ENCODE measurements around the gene NSFL1C. TPM values are rescaled to one million over a fixed set of nuclear protein-coding genes. Genes with fewer than 3 reads are reported as not detected.

The NSFL1C gene
- total RNA-seq, 1 experiment from 2014 or later = 151 TPM

- Histone ChIP-seq H3K4me1 (ENCODE audit: control insufficient read depth, insufficient read depth, low read length) (peaks cover 3% of the 10 kb centered on the region; the same call in 1 of the 2 replicates), H3K27ac (ENCODE audit: low read length) (no peak overlapping the region), H3K36me3 (ENCODE audit: control insufficient read depth, insufficient read depth, low read length) (no peaks in the 10 kb centered on the region), H3K9me3 (ENCODE audit: control insufficient read depth, insufficient read depth, low read depth, low read length) (no peaks in the 10 kb centered on the region), H3K4me3 (ENCODE audit: low read depth in 2 of 2, low read length in 2 of 2) (no peak overlapping the region), H3K27me3 (ENCODE audit: control insufficient read depth, insufficient read depth, low read length) (peaks cover 40% of the 10 kb centered on the region)
- BruUV-seq (replicated peaks) = no TSS peak
- ChIA-PET POLR2A (no interaction called here), CTCF (interaction anchor here (1.8 kb wide), 1 partner anchor 270 kb away, joined by 10 read pairs; no protein-coding TSS in a partner anchor)
- DNase-seq (ENCODE audit: low read depth, low spot score) (no peak), ATAC-seq (no peak)
- in situ Hi-C loops (cut with HindIII; ENCODE audit: low pct_unique_long_range_greater_than_20kb, low sequenced_read_pairs) = no loop called here
- TF ChIP-seq CTCF (IDR thresholded peaks at IDR 0.05) (no peak), REST (IDR thresholded peaks at IDR 0.05; ENCODE audit: insufficient read depth in 1 of 2, low read depth in 2 of 2, low read length in 1 of 2) (no peak), SIN3A (IDR thresholded peaks at IDR 0.05; ENCODE audit: borderline replicate concordance, insufficient read depth, low read depth, low read length) (no peak), POLR2AphosphoS5 (IDR thresholded peaks at IDR 0.05; ENCODE audit: low read depth, low read length) (no peak), TCF7L2 (IDR thresholded peaks at IDR 0.05; ENCODE audit: low read depth, low read length) (no peak)
- intact Hi-C loops (cut with micrococcal nuclease; ENCODE audit: unreplicated experiment) = no loop called here
Measured at GRCh38 chr20:1507276-1507675, 40.6 kb upstream of the NSFL1C start.

GRCh38 chr20:1505871-1506270 is 39.2 kb upstream of the NSFL1C start:
- ChIA-PET CTCF (no interaction called here), POLR2A (no interaction called here)
- DNase-seq (ENCODE audit: low read depth, low spot score) = no peak
- Histone ChIP-seq H3K27me3 (ENCODE audit: control insufficient read depth, insufficient read depth, low read length) (peaks cover 44% of the 10 kb centered on the region), H3K4me3 (ENCODE audit: low read depth in 2 of 2, low read length in 2 of 2) (no peak overlapping the region), H3K9me3 (ENCODE audit: control insufficient read depth, insufficient read depth, low read depth, low read length) (no peaks in the 10 kb centered on the region), H3K27ac (ENCODE audit: low read length) (no peak overlapping the region), H3K36me3 (ENCODE audit: control insufficient read depth, insufficient read depth, low read length) (no peaks in the 10 kb centered on the region), H3K4me1 (ENCODE audit: control insufficient read depth, insufficient read depth, low read length) (peaks cover 3% of the 10 kb centered on the region; the same call in 1 of the 2 replicates)
- no TSS peak for BruUV-seq (replicated peaks)
- ATAC-seq = no peak
- in situ Hi-C loops (cut with HindIII; ENCODE audit: low pct_unique_long_range_greater_than_20kb, low sequenced_read_pairs) = no loop called here
- no peak for TF ChIP-seq CTCF (IDR thresholded peaks at IDR 0.05)
- no peak for TF ChIP-seq POLR2AphosphoS5 (IDR thresholded peaks at IDR 0.05; ENCODE audit: low read depth, low read length)
- TF ChIP-seq SIN3A (IDR thresholded peaks at IDR 0.05; ENCODE audit: borderline replicate concordance, insufficient read depth, low read depth, low read length) = no peak
- no peak for TF ChIP-seq REST (IDR thresholded peaks at IDR 0.05; ENCODE audit: insufficient read depth in 1 of 2, low read depth in 2 of 2, low read length in 1 of 2)
- no peak for TF ChIP-seq TCF7L2 (IDR thresholded peaks at IDR 0.05; ENCODE audit: low read depth, low read length)
- intact Hi-C loops (cut with micrococcal nuclease; ENCODE audit: unreplicated experiment) = no loop called here

Data from Panc1 (cell line).